A549 (cell line): Measurements from ENCODE around the gene FAM156A.

Experiments used
- BHLHE40 ChIP-seq: IDR thresholded peaks from 2 replicates; pipeline ENCODE4 v1.6.1; 2012; ENCODE audit warnings: low read depth, low read length, inconsistent platforms
- PHF8 ChIP-seq: fragments of 200-600 bp; sonication (generic); IDR thresholded peaks from 2 replicates; pipeline ENCODE4 v1.6.1; 2016; ENCODE audit warnings: low read depth, mild to moderate bottlenecking, antibody characterized with exemption, moderate library complexity, borderline replicate concordance
- TFCP2L1 ChIP-seq: fragments of 250-450 bp; sonication (Bioruptor Pico); IDR thresholded peaks from 2 replicates; pipeline ENCODE4 v1.5.0; 2021; ENCODE audit warnings: mild to moderate bottlenecking
- TF ChIP-seq, protein P1 (sequence below): fragments of >200 bp; sonication (Bioruptor Twin); formaldehyde crosslinking; IDR thresholded peaks from 3 replicates; pipeline ENCODE4 v1.5.1; 2016

- TF ChIP-seq, protein P1, sequence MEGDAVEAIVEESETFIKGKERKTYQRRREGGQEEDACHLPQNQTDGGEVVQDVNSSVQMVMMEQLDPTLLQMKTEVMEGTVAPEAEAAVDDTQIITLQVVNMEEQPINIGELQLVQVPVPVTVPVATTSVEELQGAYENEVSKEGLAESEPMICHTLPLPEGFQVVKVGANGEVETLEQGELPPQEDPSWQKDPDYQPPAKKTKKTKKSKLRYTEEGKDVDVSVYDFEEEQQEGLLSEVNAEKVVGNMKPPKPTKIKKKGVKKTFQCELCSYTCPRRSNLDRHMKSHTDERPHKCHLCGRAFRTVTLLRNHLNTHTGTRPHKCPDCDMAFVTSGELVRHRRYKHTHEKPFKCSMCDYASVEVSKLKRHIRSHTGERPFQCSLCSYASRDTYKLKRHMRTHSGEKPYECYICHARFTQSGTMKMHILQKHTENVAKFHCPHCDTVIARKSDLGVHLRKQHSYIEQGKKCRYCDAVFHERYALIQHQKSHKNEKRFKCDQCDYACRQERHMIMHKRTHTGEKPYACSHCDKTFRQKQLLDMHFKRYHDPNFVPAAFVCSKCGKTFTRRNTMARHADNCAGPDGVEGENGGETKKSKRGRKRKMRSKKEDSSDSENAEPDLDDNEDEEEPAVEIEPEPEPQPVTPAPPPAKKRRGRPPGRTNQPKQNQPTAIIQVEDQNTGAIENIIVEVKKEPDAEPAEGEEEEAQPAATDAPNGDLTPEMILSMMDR: no peak
- TF ChIP-seq TFCP2L1 (CRISPR knock-in tag) (no peak), PHF8 (no peak), BHLHE40 (no peak)
Measured at GRCh38 chrX:52990848-52991247, 32.5 kb upstream of the FAM156A start.
